Stimulated activated memory B cell treated with anti-CD40 and anti-IgM and Interleukin-4, amounts not matched to agents 10 μg/mL and 1 μg/mL and 100 μg/mL, for 72 hours (primary cell): Measurements from ENCODE around the gene CACNA1G.

Experiments used
- ATAC-seq: fragments of 150-1000 bp; cut with Tn5 transposase; 2 replicates; pipeline ENCODE4 v1.10.0; 2021
- H3K27ac Mint-ChIP-seq: one replicate; pipeline ENCODE4 v1.8.0; 2022; ENCODE audit warnings: mild to moderate bottlenecking, mixed read lengths
- H3K27me3 Mint-ChIP-seq: one replicate; pipeline ENCODE4 v1.8.0; 2022; ENCODE audit warnings: mixed read lengths
- H3K36me3 Mint-ChIP-seq: one replicate; pipeline ENCODE4 v1.8.0; 2022; ENCODE audit warnings: mixed read lengths
- H3K4me1 Mint-ChIP-seq: one replicate; pipeline ENCODE4 v1.8.0; 2022; ENCODE audit warnings: mixed read lengths
- H3K4me3 Mint-ChIP-seq: one replicate; pipeline ENCODE4 v1.8.0; 2022; ENCODE audit warnings: mild to moderate bottlenecking, moderate library complexity, mixed read lengths
- H3K9me3 Mint-ChIP-seq: one replicate; pipeline ENCODE4 v1.8.0; 2022; ENCODE audit warnings: mixed read lengths

Gene CACNA1G

DNA sequence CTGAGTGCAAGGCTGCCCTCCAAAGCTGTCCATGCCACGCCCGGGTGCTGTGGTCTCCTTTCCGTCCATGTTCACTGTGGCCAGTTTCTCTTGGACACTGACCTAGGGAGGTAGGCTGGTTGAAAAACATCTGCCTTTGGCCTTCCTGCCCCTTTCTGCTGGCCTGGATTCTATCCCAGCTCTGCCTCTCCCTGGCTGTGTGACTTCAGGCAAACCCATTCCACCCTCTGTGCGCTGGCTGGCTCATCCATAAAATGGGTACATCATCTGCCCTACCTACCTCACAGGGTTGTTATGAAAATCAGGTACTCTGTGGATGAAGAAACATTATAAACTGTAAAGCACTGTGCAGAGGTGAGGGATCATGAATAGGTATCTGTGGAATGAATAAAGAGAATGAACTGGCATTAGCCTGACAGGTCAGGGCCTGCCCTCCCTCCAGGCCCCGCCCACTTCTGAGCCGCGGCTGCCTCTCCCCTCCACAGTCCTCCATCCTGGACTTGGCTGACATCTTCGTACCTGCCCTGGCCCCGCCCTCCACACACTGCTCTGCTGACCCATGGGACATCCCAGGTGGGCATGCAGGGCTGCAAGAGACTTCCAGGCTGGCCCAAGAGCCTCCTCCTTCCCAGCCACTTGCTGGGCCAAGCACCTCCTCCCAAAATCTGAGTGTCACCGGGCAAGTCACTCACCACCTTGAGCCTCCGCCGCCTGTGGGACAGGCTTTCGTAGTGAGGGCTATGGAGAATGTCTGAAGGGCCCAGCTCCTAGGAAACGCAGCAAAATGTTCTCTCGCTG, 20.6 kb upstream of the CACNA1G start:
- Mint-ChIP-seq H3K36me3 (no peaks in the 10 kb centered on the region), H3K4me3 (no peak overlapping the region), H3K9me3 (no peaks in the 10 kb centered on the region), H3K27ac (no peak overlapping the region), H3K27me3 (peaks cover 30% of the 10 kb centered on the region), H3K4me1 (peaks cover 27% of the 10 kb centered on the region)
- ATAC-seq, result no peak

DNA sequence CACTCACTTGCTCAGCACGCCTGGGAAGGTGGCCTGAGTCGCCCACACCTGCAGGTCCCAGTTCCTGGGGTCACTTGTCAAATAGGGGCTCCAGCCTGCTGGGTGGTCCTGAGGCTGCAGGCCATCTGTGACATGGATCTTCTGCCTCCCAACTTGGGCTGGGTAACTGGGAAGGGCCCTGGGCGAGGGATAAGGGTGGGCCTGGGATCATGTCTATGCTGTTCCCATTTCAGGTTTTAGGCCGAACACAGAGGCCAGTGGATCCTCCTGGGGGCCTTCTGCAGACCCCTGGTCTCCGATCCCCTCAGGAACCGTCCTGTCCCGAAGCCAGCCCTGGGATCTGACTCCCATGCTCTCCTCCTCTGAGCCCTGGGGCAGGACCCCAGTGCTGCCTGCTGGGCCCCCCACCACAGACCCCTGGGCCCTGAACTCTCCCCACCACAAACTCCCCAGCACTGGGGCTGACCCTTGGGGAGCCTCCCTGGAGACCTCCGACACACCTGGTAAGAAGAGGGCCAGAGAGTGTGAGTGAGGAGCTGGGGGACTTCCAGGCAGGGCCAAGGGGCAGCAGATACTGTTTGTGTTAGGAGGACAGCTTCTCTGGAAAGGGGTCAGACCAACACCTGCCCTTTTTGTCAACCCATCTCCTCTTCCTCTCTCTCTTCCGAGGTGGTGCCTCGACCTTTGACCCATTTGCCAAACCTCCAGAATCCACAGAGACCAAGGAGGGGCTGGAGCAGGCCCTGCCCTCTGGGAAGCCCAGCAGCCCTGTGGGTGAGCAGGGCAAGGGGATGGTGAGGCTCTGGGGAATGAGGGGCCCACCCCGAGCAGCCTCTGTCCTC, 19.7 kb upstream of the CACNA1G start:
- Mint-ChIP-seq H3K27ac (peak overlapping the region; percentile 81), H3K9me3 (no peaks in the 10 kb centered on the region), H3K4me1 (peaks cover 27% of the 10 kb centered on the region), H3K27me3 (peaks cover 22% of the 10 kb centered on the region), H3K36me3 (no peaks in the 10 kb centered on the region), H3K4me3 (peak overlapping the region; percentile 81)
- ATAC-seq, result no peak

DNA sequence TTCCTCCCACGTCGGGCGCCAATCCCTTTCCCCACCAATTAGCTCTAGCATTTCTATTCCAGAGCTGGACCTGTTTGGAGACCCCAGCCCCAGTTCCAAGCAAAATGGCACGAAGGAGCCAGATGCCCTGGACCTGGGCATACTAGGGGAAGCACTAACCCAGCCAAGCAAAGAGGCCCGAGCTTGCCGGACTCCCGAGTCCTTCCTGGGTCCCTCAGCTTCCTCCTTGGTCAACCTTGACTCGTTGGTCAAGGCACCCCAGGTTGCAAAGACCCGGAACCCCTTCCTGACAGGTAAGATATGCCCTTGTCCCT, 19.2 kb upstream of the CACNA1G start:
- peaks cover 16% of the 10 kb centered on the region for H3K27me3 Mint-ChIP-seq
- H3K36me3 Mint-ChIP-seq, result no peaks in the 10 kb centered on the region

DNA sequence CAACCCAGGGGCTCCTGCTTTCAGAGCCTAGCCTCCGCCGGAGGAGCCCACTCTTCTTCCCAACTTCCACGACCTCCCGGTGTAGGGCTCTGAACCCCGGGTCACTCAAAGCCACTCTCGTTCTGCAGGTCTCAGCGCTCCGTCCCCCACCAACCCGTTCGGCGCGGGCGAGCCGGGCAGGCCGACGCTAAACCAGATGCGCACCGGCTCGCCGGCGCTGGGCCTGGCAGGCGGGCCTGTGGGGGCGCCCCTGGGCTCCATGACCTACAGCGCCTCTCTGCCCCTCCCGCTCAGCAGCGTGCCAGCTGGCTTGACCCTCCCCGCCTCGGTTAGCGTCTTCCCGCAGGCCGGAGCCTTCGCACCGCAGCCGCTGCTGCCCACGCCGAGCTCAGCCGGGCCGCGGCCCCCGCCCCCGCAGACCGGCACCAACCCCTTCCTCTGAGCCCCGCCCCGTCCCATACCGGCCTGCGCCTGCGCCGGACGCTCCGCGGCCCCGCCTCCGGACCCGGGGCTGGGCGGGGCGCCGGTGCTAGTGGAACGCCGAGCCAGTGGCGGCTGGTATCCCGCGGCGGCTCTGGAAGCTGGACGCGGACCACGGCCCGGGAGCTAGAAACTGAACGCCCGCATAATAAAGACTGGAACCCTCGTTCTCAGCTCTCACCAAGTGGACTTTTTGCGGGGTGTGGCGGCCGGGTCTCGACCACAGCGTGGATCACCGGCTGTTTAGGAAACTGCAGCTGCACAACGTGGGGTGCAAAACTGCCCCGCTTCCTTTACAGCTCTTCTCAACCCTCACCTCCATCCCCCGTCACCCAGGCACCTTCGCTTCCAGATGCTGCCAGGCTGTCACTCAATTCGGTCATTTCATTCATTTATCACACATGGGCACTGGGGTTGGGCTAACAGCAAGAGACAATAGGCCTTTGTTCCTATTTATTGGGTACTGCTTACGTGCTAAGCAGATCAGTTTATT, 18.5 kb upstream of the CACNA1G start:
- Mint-ChIP-seq H3K4me3 (peak overlapping the region; percentile 81), H3K27me3 (peaks cover 13% of the 10 kb centered on the region), H3K36me3 (no peaks in the 10 kb centered on the region), H3K9me3 (no peaks in the 10 kb centered on the region), H3K27ac (peak overlapping the region; percentile 81), H3K4me1 (peaks cover 36% of the 10 kb centered on the region)
- ATAC-seq, result peak; percentile 90

More for the DNA sequence above, 19.2 kb upstream of the CACNA1G start:
- H3K4me3 Mint-ChIP-seq, result peak overlapping the region; percentile 81
- peaks cover 30% of the 10 kb centered on the region for H3K4me1 Mint-ChIP-seq
- no peaks in the 10 kb centered on the region for H3K9me3 Mint-ChIP-seq
- peak overlapping the region; percentile 81 for H3K27ac Mint-ChIP-seq
- no peak for ATAC-seq

DNA sequence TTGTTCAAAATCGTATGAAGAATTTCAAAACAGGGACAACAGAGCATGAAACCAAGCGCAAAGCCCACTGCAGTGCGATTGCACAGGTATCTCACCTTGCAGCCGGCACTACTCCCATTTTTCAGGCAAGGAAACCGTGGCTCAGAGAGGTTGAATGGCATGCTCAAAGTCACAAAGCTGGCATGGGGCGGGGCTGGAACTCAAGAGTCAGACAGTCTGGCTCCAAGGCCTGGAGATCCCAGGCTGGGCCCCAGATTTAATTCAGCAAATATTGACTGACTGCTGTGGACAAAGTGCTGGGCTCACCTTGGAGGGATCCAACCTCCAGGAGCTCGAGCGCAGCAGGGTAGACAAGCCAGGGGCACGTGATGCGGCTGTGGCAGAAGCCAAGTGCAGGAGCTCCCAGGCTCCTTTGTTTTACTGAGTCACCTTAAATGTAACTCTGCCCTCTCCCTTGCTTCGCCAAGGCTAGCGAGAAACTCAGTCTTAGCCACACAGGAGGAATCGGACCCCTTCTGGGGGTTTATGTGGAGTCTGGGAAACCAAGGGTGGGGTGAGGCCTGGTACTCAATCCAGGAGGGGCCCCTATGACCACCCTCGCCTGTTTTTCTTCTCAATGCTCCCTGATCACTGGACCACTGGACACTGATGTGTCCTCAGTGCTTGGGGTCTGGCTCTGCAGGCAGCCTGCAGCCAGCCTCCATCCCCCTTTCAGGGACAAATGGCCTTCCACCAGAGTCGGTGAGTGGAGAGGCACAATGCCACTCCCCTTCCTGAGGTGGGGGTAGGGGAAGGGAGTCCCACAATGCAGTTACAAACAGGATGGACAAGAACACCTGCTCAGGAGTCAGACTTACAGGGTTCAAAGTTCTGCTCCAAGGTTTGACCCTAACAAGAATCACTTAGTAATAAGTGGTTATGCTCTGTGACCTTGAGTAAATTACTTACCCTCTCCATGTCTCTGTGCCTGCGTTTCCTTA, 17.4 kb upstream of the CACNA1G start:
- Mint-ChIP-seq H3K4me3 (peak overlapping the region; percentile 81), H3K27me3 (peaks cover 13% of the 10 kb centered on the region), H3K36me3 (no peaks in the 10 kb centered on the region), H3K27ac (peak overlapping the region; percentile 81), H3K9me3 (no peaks in the 10 kb centered on the region), H3K4me1 (peaks cover 45% of the 10 kb centered on the region)
- ATAC-seq, result no peak

DNA sequence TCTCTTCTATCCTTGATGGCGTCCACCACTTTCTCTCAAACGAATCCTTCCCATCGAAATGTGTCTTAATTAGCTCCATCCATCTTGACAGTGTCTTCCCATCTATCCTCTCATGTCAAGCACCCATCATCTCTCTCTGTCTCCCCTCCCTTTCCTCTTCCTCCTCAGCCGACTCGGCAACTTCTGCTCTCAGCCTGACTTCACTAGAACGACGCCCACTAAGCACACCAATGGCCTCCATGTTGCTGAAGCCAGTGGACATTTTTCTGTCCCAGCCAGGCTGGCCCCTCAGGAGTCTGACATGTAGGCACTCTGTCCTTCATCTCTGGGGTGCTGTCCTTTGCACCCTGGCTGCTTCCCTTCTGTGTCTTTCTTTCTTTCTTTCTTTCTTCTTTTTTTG, 16.0 kb upstream of the CACNA1G start:
- no peak overlapping the region for H3K4me3 Mint-ChIP-seq
- peaks cover 13% of the 10 kb centered on the region for H3K27me3 Mint-ChIP-seq
- no peaks in the 10 kb centered on the region for H3K9me3 Mint-ChIP-seq
- H3K36me3 Mint-ChIP-seq, result peaks cover 1% of the 10 kb centered on the region
- no peak overlapping the region for H3K27ac Mint-ChIP-seq
- H3K4me1 Mint-ChIP-seq, result peaks cover 36% of the 10 kb centered on the region
- no peak for ATAC-seq

DNA sequence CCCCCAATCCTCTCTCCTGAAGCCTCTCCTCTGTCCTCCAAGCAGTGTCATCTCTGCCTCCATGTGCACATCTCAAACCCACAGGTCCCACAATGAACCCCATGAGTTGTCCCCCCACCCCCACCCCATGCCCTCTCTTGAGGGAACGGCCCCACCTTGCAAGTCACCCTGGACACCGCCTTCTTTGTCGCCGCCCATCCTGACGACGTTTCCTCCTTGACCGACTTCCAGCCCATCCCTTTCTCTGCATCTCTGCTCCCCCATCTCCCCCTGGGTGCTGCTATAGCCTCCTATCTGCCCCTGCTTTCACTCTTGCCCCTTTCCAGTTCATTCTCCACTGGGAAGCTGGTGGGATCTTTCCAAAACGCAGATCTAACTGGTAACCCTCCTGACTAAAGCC, 15.2 kb upstream of the CACNA1G start:
- H3K4me1 Mint-ChIP-seq, result peaks cover 36% of the 10 kb centered on the region
- no peak for ATAC-seq
- H3K27ac Mint-ChIP-seq, result no peak overlapping the region
- peaks cover 9% of the 10 kb centered on the region for H3K36me3 Mint-ChIP-seq
- no peaks in the 10 kb centered on the region for H3K9me3 Mint-ChIP-seq
- no peak overlapping the region for H3K4me3 Mint-ChIP-seq
- H3K27me3 Mint-ChIP-seq, result peaks cover 13% of the 10 kb centered on the region

DNA sequence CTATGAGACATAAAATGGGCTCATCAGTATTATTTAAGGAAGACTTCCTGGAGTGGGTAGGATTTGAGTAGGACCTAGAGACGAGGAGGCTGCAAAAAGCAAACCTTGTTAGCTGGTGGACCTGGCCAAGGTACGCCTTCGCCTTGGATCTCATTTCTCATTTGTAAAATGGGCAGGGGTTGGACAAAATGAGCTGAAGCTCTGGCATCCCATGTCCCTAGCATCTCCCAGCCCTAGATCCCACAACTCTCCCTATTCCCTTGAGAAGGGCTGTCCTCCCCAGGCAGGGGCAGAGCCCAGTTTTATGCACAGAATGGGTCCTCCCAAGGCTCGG, 13.8 kb upstream of the CACNA1G start:
- H3K4me3 Mint-ChIP-seq, result peak overlapping the region; percentile 83
- H3K27ac Mint-ChIP-seq, result peak overlapping the region; percentile 83
- peaks cover 29% of the 10 kb centered on the region for H3K4me1 Mint-ChIP-seq

DNA sequence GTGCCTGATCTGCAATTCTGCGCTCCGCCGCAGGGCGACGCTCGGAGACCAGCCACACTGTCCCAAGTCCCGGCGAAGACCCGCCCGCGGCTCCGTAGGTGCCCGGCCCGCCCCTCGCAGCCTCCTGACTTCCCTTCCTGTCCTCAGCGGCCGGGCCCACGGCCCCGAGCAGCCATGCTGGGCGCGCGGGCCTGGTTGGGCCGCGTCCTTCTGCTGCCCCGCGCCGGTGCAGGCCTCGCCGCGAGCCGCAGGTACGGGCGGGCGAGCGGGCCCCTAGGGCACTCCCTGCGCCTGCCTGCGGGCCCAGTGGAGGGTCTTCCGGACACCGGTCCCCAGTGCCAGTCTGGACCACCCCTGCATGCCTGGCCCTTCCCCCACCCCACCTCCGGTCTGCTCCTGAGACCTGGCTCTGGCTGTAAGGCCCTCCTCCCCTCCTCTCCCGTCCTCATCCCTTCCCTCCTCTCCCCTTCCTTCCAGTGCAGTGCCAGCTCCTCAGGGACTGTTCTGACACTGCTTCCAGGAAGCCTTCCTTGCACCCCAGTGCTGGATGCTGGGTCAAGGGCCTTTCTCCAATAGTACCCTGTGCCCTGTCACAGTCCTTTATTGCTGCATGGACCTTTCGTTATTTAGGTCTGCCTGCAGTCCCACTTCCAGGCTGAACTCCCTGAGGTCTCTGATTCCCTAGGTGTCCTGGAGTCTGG, 13.3 kb upstream of the CACNA1G start, which contains the start of gene SPATA20:
SPATA20 (plus strand) TSS at position 140 of the 701 bp plus-strand sequence; CDS start at position 175, 35 bp downstream.
- Mint-ChIP-seq H3K27ac (peak within 1 kb of the TSS; percentile 83), H3K27me3 (peaks cover 13% of the 10 kb centered on the region), H3K4me3 (peak within 1 kb of the TSS; percentile 83)

More for the DNA sequence above, 13.8 kb upstream of the CACNA1G start:
- Mint-ChIP-seq H3K9me3 (no peaks in the 10 kb centered on the region), H3K36me3 (peaks cover 13% of the 10 kb centered on the region), H3K27me3 (peaks cover 13% of the 10 kb centered on the region)
- ATAC-seq, result no peak

DNA sequence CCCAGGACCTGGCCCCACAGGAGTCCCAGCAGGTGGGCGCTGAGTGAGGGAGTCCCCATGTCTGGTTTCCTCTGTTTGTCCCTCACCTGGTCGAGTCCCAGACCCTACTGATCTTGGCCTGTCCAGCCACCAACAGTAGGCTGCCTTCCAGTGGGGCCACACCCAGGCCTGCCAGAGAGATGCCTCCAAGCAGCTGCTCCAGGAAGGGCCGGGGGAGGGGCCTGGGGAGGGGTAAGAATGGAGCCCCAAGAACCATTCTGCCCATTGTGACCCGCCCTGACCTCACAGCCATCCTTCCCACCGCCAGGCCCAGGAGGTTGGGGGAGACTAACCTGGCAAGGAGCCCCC, 12.8 kb upstream of the CACNA1G start:
- Mint-ChIP-seq H3K27me3 (peaks cover 13% of the 10 kb centered on the region), H3K36me3 (peaks cover 19% of the 10 kb centered on the region), H3K9me3 (no peaks in the 10 kb centered on the region), H3K4me3 (peak overlapping the region; percentile 83), H3K4me1 (peaks cover 26% of the 10 kb centered on the region), H3K27ac (peak overlapping the region; percentile 83)
- ATAC-seq, result no peak

More for the DNA sequence above, 13.3 kb upstream of the CACNA1G start, which contains the start of gene SPATA20:
- Mint-ChIP-seq H3K36me3 (peaks cover 14% of the 10 kb centered on the region), H3K9me3 (no peaks in the 10 kb centered on the region), H3K4me1 (peaks cover 26% of the 10 kb centered on the region)
- peak; percentile 93 for ATAC-seq

DNA sequence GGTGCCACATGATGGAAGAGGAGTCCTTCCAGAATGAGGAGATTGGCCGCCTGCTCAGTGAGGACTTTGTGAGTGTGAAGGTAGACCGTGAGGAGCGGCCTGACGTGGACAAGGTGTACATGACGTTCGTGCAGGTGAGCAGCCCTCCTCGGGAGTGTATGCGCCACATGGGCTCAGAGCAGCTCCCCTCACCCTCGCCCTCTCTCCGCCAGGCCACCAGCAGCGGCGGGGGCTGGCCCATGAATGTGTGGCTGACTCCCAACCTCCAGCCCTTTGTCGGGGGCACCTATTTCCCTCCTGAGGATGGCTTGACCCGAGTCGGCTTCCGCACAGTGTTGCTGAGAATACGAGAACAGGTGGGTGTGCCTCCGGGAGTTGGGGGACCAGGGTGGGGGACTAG, 11.7 kb upstream of the CACNA1G start:
- Mint-ChIP-seq H3K4me1 (peaks cover 25% of the 10 kb centered on the region), H3K27ac (peak overlapping the region; percentile 83), H3K4me3 (no peak overlapping the region), H3K27me3 (peaks cover 10% of the 10 kb centered on the region), H3K36me3 (peaks cover 29% of the 10 kb centered on the region), H3K9me3 (no peaks in the 10 kb centered on the region)
- no peak for ATAC-seq

DNA sequence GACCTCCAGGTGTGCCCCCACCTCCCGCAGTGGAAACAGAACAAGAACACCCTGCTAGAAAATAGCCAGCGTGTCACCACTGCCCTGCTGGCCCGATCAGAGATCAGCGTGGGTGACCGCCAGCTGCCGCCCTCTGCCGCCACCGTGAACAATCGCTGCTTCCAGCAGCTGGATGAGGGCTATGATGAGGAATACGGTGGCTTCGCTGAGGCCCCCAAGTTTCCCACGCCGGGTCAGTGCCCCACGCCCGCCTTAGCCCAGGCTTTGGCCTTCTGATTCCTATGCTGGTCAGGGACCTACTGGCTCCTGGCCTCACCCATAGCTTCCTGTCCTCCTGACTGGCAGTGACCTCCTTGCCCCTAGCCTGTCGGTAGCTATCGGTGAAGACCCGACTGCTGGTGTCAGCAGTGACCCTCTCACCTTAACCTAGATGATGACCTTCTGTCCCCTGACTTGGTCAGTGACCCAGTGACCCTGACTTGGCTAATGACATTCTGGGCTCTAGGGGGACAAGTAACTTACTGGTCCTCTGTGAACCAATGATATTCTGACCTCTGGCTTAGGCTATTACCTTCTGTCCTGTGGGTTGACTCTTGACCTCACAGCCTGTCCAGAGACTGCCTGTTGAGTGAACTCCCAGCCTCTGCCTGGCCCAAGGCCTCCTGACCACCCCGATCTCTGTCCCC, 11.1 kb upstream of the CACNA1G start:
- H3K4me3 Mint-ChIP-seq, result no peak overlapping the region
- H3K4me1 Mint-ChIP-seq, result peaks cover 25% of the 10 kb centered on the region
- no peak for ATAC-seq
- no peak overlapping the region for H3K27ac Mint-ChIP-seq
- H3K27me3 Mint-ChIP-seq, result peaks cover 5% of the 10 kb centered on the region
- H3K36me3 Mint-ChIP-seq, result peaks cover 30% of the 10 kb centered on the region
- no peaks in the 10 kb centered on the region for H3K9me3 Mint-ChIP-seq

DNA sequence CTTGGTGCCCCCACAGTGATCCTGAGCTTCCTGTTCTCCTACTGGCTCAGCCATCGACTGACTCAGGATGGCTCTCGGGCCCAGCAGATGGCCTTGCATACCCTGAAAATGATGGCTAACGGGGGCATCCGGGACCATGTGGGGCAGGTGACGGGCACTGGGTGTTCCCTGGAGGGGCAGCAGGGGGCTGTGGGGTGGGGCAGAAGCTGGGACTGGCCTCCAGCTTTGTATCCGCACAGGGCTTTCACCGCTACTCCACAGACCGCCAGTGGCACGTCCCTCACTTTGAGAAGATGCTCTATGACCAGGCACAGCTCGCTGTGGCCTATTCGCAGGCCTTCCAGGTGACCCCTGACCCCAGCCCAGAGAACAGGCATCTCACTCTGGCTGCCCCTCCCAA, 10.5 kb upstream of the CACNA1G start:
- no peak for ATAC-seq
- Mint-ChIP-seq H3K4me1 (peaks cover 25% of the 10 kb centered on the region), H3K4me3 (no peak overlapping the region), H3K36me3 (peaks cover 36% of the 10 kb centered on the region), H3K27ac (no peak overlapping the region), H3K9me3 (no peaks in the 10 kb centered on the region), H3K27me3 (no peaks in the 10 kb centered on the region)
